ENCODE data around the gene NID1.
"Not testable (repeated sequence)": the region's sequence is repeated elsewhere in the genome, so short reads cannot be mapped to it uniquely, and the experiment has no call there.

Gene NID1

GRCh38 chr1:235997049-235997448 is 67.8 kb downstream of the NID1 start:
- no peak for DNase-seq (ENCODE audit: low read depth, low spot score)

- DNase-seq (ENCODE audit: low read depth, low spot score) = no peak
Observed at GRCh38 chr1:235996048-235996785, 68.7 kb downstream of the NID1 start.

- DNase-seq (ENCODE audit: low read depth, low spot score) = no peak
Observed at GRCh38 chr1:235995511-235995910, 69.4 kb downstream of the NID1 start.

DNA sequence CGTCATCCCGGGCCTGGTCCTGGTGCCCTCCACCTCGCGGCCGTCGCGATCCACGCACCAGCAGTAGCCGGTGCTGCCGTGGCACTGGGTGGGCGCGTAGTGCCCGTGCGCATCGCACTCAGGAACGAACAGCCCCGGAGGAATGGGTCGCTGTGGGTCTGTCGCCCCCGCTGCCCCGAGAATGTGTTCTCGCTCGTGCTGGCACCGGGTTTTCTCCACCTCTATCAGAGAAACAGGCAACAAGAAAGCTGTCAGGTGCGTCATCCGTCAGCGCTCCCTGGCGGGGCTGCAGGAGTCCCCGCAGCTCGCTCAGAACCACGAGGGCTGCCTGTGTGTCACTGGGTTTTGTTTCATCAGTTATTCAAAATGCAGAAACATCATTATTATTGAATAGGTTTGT is 71.2 kb downstream of the NID1 start:
- DNase-seq (ENCODE audit: low read depth, low spot score) = no peak

- DNase-seq (ENCODE audit: low read depth, low spot score) = no peak
Observed at GRCh38 chr1:235992868-235993267, 72.0 kb downstream of the NID1 start.

- DNase-seq (ENCODE audit: low read depth, low spot score) = no peak
Observed at GRCh38 chr1:235992346-235992745, 72.5 kb downstream of the NID1 start.

GRCh38 chr1:235990330-235990795 is 74.5 kb downstream of the NID1 start:
- no peak for DNase-seq (ENCODE audit: low read depth, low spot score)

DNA sequence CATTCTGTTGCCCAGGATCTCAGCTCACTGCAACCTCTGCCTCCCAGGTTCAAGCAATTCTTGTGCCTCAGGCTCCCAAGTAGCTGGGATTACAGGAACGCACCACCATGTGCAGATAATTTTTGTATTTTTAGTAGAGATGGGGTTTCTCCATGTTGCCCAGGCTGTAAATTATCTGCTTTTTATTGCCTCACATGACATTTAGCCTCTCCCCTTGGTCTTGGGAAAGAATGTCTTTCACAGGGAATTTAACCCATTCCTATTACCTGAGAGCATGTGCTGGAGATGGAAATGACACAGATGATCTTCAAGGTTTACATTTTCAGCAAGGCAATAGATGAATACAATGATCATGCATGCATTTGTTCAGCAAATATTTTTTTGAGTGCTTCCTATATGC is 75.8 kb downstream of the NID1 start:
- no peak for DNase-seq (ENCODE audit: low read depth, low spot score)

DNA sequence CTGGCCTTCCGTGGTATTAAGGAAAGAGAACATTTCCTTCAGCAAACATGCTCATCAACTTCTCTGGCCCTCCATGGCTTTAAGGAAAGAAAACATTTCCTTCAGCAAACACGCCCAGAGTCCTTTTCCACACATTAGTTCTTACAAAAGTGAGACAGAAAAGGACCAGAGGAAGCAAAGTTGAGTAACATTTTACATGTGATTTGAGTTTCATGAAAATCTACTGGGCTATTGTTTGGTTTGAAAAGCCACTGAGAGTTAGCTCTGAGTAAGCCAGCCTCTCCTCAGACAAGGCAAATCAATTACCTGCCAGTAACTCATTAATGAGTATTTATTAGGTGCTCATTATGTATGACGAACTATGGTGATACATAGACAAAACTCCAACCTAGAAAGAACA is 78.0 kb downstream of the NID1 start:
- no peak for DNase-seq (ENCODE audit: low read depth, low spot score)

DNA sequence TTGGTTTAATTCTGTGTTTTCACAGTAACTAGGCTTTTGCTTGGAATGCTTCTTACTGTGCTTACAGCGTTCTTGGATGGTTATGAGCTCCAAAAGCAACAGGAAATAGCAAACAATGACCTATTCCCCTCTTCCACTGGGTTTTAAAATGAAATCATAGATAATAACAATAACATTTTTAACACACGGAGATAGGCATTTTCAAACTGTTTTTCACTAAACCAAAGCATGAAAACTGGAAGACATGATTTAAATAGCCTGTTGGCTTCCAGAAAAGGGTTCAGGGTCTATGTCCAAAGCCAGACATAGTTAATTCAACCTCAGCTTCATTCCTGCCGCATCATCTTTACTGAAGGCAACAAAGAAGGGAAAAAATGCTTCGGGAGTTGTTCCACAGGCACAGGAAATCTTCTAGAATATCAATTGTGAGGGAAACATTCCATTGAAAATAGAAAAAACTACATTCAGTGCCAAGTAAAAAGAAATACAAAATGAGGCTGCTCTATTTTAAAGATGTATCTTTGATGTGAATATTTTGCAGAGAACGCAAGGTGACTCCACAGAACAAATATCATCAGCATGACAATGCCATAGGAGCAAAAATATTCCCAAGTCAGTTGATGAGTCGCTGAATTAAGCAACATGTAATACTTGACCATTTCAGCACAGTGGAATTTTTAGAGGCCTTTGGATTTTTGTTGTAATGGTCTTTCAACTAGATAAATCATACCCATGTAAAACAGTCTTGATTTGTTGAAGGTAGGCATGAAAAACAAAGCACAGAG is 80.7 kb downstream of the NID1 start:
- peak; percentile 64 for DNase-seq (ENCODE audit: low read depth, low spot score)

- no peak for DNase-seq (ENCODE audit: low read depth, low spot score)
Observed at GRCh38 chr1:235980976-235981375, 83.9 kb downstream of the NID1 start.

GRCh38 chr1:235979716-235980333 is 85.1 kb downstream of the NID1 start:
- no peak for DNase-seq (ENCODE audit: low read depth, low spot score)

- no peak for DNase-seq (ENCODE audit: low read depth, low spot score)
Observed at GRCh38 chr1:235979176-235979575, 85.7 kb downstream of the NID1 start.

- no peak for DNase-seq (ENCODE audit: low read depth, low spot score)
Observed at GRCh38 chr1:235976490-235976889, 88.4 kb downstream of the NID1 start.

DNA sequence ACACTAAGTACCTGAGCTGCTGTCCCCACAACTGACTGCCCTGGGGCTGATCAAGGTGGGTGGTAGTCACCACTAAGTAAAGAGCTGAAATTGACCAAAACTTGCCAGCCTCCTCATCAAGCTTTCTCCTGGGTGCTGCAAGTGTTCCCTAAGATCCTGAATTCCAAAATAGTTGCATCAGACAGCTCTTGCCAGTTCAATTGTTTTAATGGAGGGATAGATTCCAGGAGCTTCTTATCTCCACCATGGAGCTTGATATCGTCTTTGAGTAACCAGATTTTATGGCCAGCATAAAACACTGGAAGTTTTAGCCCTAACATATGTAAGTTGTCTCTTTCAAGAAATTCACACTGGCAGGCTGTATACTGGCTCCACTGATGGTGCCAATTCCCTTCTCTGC is 90.3 kb downstream of the NID1 start:
- no peak for DNase-seq (ENCODE audit: low read depth, low spot score)

DNA sequence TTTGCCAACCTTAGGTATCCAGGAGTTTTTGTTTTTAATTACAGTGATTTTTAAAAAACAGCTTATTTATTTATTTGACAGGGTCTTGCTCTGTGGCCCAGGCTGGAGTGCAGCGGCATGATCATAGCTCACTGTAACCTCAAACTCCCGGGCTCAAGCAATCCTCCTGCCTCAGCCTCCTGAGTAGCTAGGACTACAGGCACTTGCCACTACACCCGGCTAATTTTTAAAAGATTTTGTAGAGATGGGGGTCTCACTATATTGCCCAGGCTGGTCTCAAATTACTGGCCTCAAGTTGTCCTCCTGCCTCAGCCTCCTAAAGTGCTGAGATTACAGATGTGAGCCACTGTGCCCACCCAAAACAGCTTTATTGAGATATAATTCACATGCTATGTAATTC is 92.2 kb downstream of the NID1 start:
- not testable (repeated sequence) for DNase-seq (ENCODE audit: low read depth, low spot score)

GRCh38 chr1:235972311-235972689 is 92.6 kb downstream of the NID1 start:
- no peak for DNase-seq (ENCODE audit: low read depth, low spot score)

DNA sequence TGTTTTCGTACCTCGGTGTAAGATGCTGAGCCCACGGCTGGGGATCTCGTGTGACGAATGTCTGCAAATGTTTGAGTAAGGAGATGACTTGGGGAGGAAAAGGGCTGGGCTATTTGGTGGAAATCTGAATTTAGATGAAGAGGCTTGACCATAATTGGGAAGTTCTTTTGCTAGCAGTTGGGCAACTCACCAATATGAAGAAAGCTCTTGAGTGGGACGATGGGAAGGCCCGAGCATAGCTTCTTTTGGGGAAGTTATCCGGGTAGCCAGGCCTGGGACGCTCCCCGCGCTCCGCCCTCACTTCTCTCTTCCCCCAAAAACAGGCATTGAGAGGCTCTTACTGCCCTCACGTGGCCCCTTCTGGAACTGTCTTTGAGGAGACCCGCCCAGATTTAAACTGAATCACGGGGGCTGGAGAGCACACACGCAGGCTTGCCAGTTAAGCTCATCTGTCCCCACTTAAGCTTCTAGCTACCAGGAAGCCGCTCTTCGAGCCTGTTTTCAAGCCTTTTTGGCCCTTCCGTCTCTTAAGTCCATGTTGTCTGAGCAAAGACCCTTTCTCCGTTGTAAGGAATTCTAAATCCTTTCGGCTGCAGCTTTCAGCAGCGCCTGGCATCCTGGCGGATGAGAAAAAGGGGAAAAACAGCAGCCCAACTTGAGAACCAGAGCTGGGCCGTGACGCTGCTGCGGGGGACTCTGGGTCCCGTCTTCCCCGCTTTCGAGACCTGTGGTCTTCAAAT is 93.1 kb downstream of the NID1 start:
- peak; percentile 83 for DNase-seq (ENCODE audit: low read depth, low spot score)

DNA sequence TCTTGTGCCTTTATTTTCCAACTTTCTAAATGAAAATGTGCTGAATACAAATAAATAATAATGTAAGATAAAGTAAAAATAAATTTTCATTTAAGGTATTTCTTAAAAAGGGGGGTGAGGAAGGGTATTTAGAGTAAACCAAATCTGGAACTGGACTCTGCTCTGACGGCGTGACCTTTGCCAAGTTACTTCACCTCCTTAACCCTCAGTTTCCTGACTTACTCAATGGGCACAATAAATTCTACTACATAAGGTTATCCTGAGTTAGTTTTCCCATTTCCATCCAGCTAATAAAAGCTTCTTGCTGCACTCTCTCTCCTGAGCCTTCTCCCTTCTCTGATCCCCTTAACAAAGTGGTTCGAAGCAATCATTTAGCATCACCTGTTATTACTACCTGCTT is 93.9 kb downstream of the NID1 start:
- DNase-seq (ENCODE audit: low read depth, low spot score) = no peak

- no peak for DNase-seq (ENCODE audit: low read depth, low spot score)
Observed at GRCh38 chr1:235968831-235969230, 96.1 kb downstream of the NID1 start.

GRCh38 chr1:235966134-235966533 is 98.8 kb downstream of the NID1 start:
- not testable (repeated sequence) for DNase-seq (ENCODE audit: low read depth, low spot score)

GRCh38 chr1:235960809-235961208 is 104.1 kb downstream of the NID1 start:
- DNase-seq (ENCODE audit: low read depth, low spot score) = no peak

Measured in brain pericyte (primary cell).